Measurements from ENCODE around the gene ZC3H13.

ZC3H13 gene

GRCh38 chr13:45940061-45940460 is 112.5 kb downstream of the ZC3H13 start:
- no peak overlapping the region for H3K4me3 ChIP-seq (ENCODE audit: extremely low read depth, insufficient read depth, low read length, poor library complexity, severe bottlenecking)
- WGBS, 2 experiments (ENCODE audit: insufficient coverage in 2 of 2) = no CpG with 5 or more reads among the region's 2 CpGs
- H3K27ac ChIP-seq (ENCODE audit: low read depth, low read length, severe bottlenecking) = no peak overlapping the region
- H3K4me1 ChIP-seq (ENCODE audit: control insufficient read depth, insufficient read depth, low read length, poor library complexity, severe bottlenecking) = peaks cover 5% of the 10 kb centered on the region
- no peaks in the 10 kb centered on the region for H3K36me3 ChIP-seq (ENCODE audit: control insufficient read depth, insufficient read depth, low read length)
- H3K9me3 ChIP-seq (ENCODE audit: control insufficient read depth, low read length) = no peaks in the 10 kb centered on the region

- H3K27ac ChIP-seq (ENCODE audit: low read depth, low read length, severe bottlenecking) = no peak overlapping the region
- WGBS, 2 experiments (ENCODE audit: insufficient coverage in 2 of 2) = 58 to 66% methylated on average over 3 to 4 of the region's 4 CpGs
- H3K36me3 ChIP-seq (ENCODE audit: control insufficient read depth, insufficient read depth, low read length) = no peaks in the 10 kb centered on the region
- no peaks in the 10 kb centered on the region for H3K9me3 ChIP-seq (ENCODE audit: control insufficient read depth, low read length)
- no peaks in the 10 kb centered on the region for H3K4me1 ChIP-seq (ENCODE audit: control insufficient read depth, insufficient read depth, low read length, poor library complexity, severe bottlenecking)
- no peak overlapping the region for H3K4me3 ChIP-seq (ENCODE audit: extremely low read depth, insufficient read depth, low read length, poor library complexity, severe bottlenecking)
These were observed 115.9 kb downstream of the ZC3H13 start for GRCh38 chr13:45936621-45937020.

- H3K4me1 ChIP-seq (ENCODE audit: control insufficient read depth, insufficient read depth, low read length, poor library complexity, severe bottlenecking) = no peaks in the 10 kb centered on the region
- no peaks in the 10 kb centered on the region for H3K36me3 ChIP-seq (ENCODE audit: control insufficient read depth, insufficient read depth, low read length)
- no peak overlapping the region for H3K4me3 ChIP-seq (ENCODE audit: extremely low read depth, insufficient read depth, low read length, poor library complexity, severe bottlenecking)
- 89 to 95% methylated on average over 4 to 5 of the region's 5 CpGs for WGBS, 2 experiments (ENCODE audit: insufficient coverage in 2 of 2)
- no peaks in the 10 kb centered on the region for H3K9me3 ChIP-seq (ENCODE audit: control insufficient read depth, low read length)
- H3K27ac ChIP-seq (ENCODE audit: low read depth, low read length, severe bottlenecking) = no peak overlapping the region
These were observed 118.3 kb downstream of the ZC3H13 start for GRCh38 chr13:45934283-45934682.

GRCh38 chr13:45933203-45933908 is 119.2 kb downstream of the ZC3H13 start:
- 86% methylated on average over 16 to 18 of the region's 18 CpGs for WGBS, 2 experiments (ENCODE audit: insufficient coverage in 2 of 2)

GRCh38 chr13:45932676-45933075 is 119.9 kb downstream of the ZC3H13 start:
- no peak overlapping the region for H3K27ac ChIP-seq (ENCODE audit: low read depth, low read length, severe bottlenecking)
- H3K9me3 ChIP-seq (ENCODE audit: control insufficient read depth, low read length) = no peaks in the 10 kb centered on the region
- no peaks in the 10 kb centered on the region for H3K4me1 ChIP-seq (ENCODE audit: control insufficient read depth, insufficient read depth, low read length, poor library complexity, severe bottlenecking)
- no peaks in the 10 kb centered on the region for H3K36me3 ChIP-seq (ENCODE audit: control insufficient read depth, insufficient read depth, low read length)
- WGBS, 2 experiments (ENCODE audit: insufficient coverage in 2 of 2) = 80 to 97% methylated on average over 2 to 3 of the region's 3 CpGs
- no peak overlapping the region for H3K4me3 ChIP-seq (ENCODE audit: extremely low read depth, insufficient read depth, low read length, poor library complexity, severe bottlenecking)

More at GRCh38 chr13:45933203-45933908, 119.2 kb downstream of the ZC3H13 start:
- no peaks in the 10 kb centered on the region for H3K4me1 ChIP-seq (ENCODE audit: control insufficient read depth, insufficient read depth, low read length, poor library complexity, severe bottlenecking)
- no peaks in the 10 kb centered on the region for H3K36me3 ChIP-seq (ENCODE audit: control insufficient read depth, insufficient read depth, low read length)
- no peak overlapping the region for H3K4me3 ChIP-seq (ENCODE audit: extremely low read depth, insufficient read depth, low read length, poor library complexity, severe bottlenecking)
- H3K9me3 ChIP-seq (ENCODE audit: control insufficient read depth, low read length) = no peaks in the 10 kb centered on the region
- no peak overlapping the region for H3K27ac ChIP-seq (ENCODE audit: low read depth, low read length, severe bottlenecking)

GRCh38 chr13:45932172-45932571 is 120.4 kb downstream of the ZC3H13 start:
- WGBS, 2 experiments (ENCODE audit: insufficient coverage in 2 of 2) = 73 to 89% methylated on average over 2 to 5 of the region's 5 CpGs
- Histone ChIP-seq H3K4me1 (ENCODE audit: control insufficient read depth, insufficient read depth, low read length, poor library complexity, severe bottlenecking) (no peaks in the 10 kb centered on the region), H3K4me3 (ENCODE audit: extremely low read depth, insufficient read depth, low read length, poor library complexity, severe bottlenecking) (no peak overlapping the region), H3K27ac (ENCODE audit: low read depth, low read length, severe bottlenecking) (no peak overlapping the region), H3K9me3 (ENCODE audit: control insufficient read depth, low read length) (no peaks in the 10 kb centered on the region), H3K36me3 (ENCODE audit: control insufficient read depth, insufficient read depth, low read length) (no peaks in the 10 kb centered on the region)

GRCh38 chr13:45931211-45931610 is 121.3 kb downstream of the ZC3H13 start:
- Histone ChIP-seq H3K9me3 (ENCODE audit: control insufficient read depth, low read length) (no peaks in the 10 kb centered on the region), H3K4me1 (ENCODE audit: control insufficient read depth, insufficient read depth, low read length, poor library complexity, severe bottlenecking) (no peaks in the 10 kb centered on the region), H3K4me3 (ENCODE audit: extremely low read depth, insufficient read depth, low read length, poor library complexity, severe bottlenecking) (no peak overlapping the region), H3K36me3 (ENCODE audit: control insufficient read depth, insufficient read depth, low read length) (no peaks in the 10 kb centered on the region), H3K27ac (ENCODE audit: low read depth, low read length, severe bottlenecking) (no peak overlapping the region)
- 100% methylated on average over 1 of the region's 3 CpGs; no CpG with 5 or more reads in 1 of the 2 experiments for WGBS, 2 experiments (ENCODE audit: insufficient coverage in 2 of 2)

GRCh38 chr13:45930177-45930576 is 122.4 kb downstream of the ZC3H13 start:
- H3K36me3 ChIP-seq (ENCODE audit: control insufficient read depth, insufficient read depth, low read length) = no peaks in the 10 kb centered on the region
- H3K4me3 ChIP-seq (ENCODE audit: extremely low read depth, insufficient read depth, low read length, poor library complexity, severe bottlenecking) = no peak overlapping the region
- WGBS, 2 experiments (ENCODE audit: insufficient coverage in 2 of 2) = 91 to 94% methylated on average over 6 to 7 of the region's 7 CpGs
- H3K27ac ChIP-seq (ENCODE audit: low read depth, low read length, severe bottlenecking) = no peak overlapping the region
- no peaks in the 10 kb centered on the region for H3K9me3 ChIP-seq (ENCODE audit: control insufficient read depth, low read length)
- H3K4me1 ChIP-seq (ENCODE audit: control insufficient read depth, insufficient read depth, low read length, poor library complexity, severe bottlenecking) = no peaks in the 10 kb centered on the region

- no peak overlapping the region for H3K4me3 ChIP-seq (ENCODE audit: extremely low read depth, insufficient read depth, low read length, poor library complexity, severe bottlenecking)
- no peaks in the 10 kb centered on the region for H3K36me3 ChIP-seq (ENCODE audit: control insufficient read depth, insufficient read depth, low read length)
- WGBS, 2 experiments (ENCODE audit: insufficient coverage in 2 of 2) = no CpG with 5 or more reads among the region's 2 CpGs
- no peak overlapping the region for H3K27ac ChIP-seq (ENCODE audit: low read depth, low read length, severe bottlenecking)
- H3K9me3 ChIP-seq (ENCODE audit: control insufficient read depth, low read length) = no peaks in the 10 kb centered on the region
- H3K4me1 ChIP-seq (ENCODE audit: control insufficient read depth, insufficient read depth, low read length, poor library complexity, severe bottlenecking) = no peaks in the 10 kb centered on the region
These were observed 123.7 kb downstream of the ZC3H13 start for GRCh38 chr13:45928843-45929242.

- Histone ChIP-seq H3K4me1 (ENCODE audit: control insufficient read depth, insufficient read depth, low read length, poor library complexity, severe bottlenecking) (no peaks in the 10 kb centered on the region), H3K4me3 (ENCODE audit: extremely low read depth, insufficient read depth, low read length, poor library complexity, severe bottlenecking) (no peak overlapping the region), H3K27ac (ENCODE audit: low read depth, low read length, severe bottlenecking) (no peak overlapping the region), H3K36me3 (ENCODE audit: control insufficient read depth, insufficient read depth, low read length) (no peaks in the 10 kb centered on the region), H3K9me3 (ENCODE audit: control insufficient read depth, low read length) (no peaks in the 10 kb centered on the region)
- 89 to 95% methylated on average over 2 to 4 of the region's 5 CpGs for WGBS, 2 experiments (ENCODE audit: insufficient coverage in 2 of 2)
These were observed 124.4 kb downstream of the ZC3H13 start for GRCh38 chr13:45928176-45928575.

GRCh38 chr13:45926741-45927140 is 125.8 kb downstream of the ZC3H13 start:
- H3K36me3 ChIP-seq (ENCODE audit: control insufficient read depth, insufficient read depth, low read length) = no peaks in the 10 kb centered on the region
- no peaks in the 10 kb centered on the region for H3K9me3 ChIP-seq (ENCODE audit: control insufficient read depth, low read length)
- WGBS, 2 experiments (ENCODE audit: insufficient coverage in 2 of 2) = 74 to 79% methylated on average over 2 to 3 of the region's 3 CpGs
- H3K27ac ChIP-seq (ENCODE audit: low read depth, low read length, severe bottlenecking) = no peak overlapping the region
- no peak overlapping the region for H3K4me3 ChIP-seq (ENCODE audit: extremely low read depth, insufficient read depth, low read length, poor library complexity, severe bottlenecking)
- no peaks in the 10 kb centered on the region for H3K4me1 ChIP-seq (ENCODE audit: control insufficient read depth, insufficient read depth, low read length, poor library complexity, severe bottlenecking)
